Measurements from ENCODE around the gene GPR3.

The GPR3 gene

GRCh38 chr1:27349784-27350662 is 42.4 kb upstream of the GPR3 start:
- Histone ChIP-seq H3K4me3 (no peak overlapping the region), H3K27ac (no peak overlapping the region), H3K9me3 (ENCODE audit: low read depth, low read length) (no peaks in the 10 kb centered on the region), H3K36me3 (ENCODE audit: insufficient read depth, low read length) (no peaks in the 10 kb centered on the region), H3K9ac (ENCODE audit: insufficient read length) (no peak overlapping the region)
- no peak for DNase-seq (ENCODE audit: low read depth, low spot score)
- TF ChIP-seq FOXP2 (optimal IDR thresholded peaks at IDR 0.05; ENCODE audit: control extremely low read depth, extremely low read length, insufficient read depth) (no peak), POLR2AphosphoS5 (IDR thresholded peaks at IDR 0.05; ENCODE audit: borderline replicate concordance, low read depth, low read length) (no peak), EZH2 (IDR thresholded peaks at IDR 0.05) (no peak)

GRCh38 chr1:27350663-27351540 is 41.5 kb upstream of the GPR3 start:
- no peak for DNase-seq (ENCODE audit: low read depth, low spot score)
- H3K27ac ChIP-seq = no peak overlapping the region
- no peaks in the 10 kb centered on the region for H3K36me3 ChIP-seq (ENCODE audit: insufficient read depth, low read length)
- TF ChIP-seq POLR2AphosphoS5 (IDR thresholded peaks at IDR 0.05; ENCODE audit: borderline replicate concordance, low read depth, low read length) = no peak
- TF ChIP-seq EZH2 (IDR thresholded peaks at IDR 0.05) = no peak
- TF ChIP-seq FOXP2 (optimal IDR thresholded peaks at IDR 0.05; ENCODE audit: control extremely low read depth, extremely low read length, insufficient read depth) = no peak
- no peak overlapping the region for H3K9ac ChIP-seq (ENCODE audit: insufficient read length)
- no peaks in the 10 kb centered on the region for H3K9me3 ChIP-seq (ENCODE audit: low read depth, low read length)
- no peak overlapping the region for H3K4me3 ChIP-seq

GRCh38 chr1:27351541-27352107 is 40.8 kb upstream of the GPR3 start:
- Histone ChIP-seq H3K9me3 (ENCODE audit: low read depth, low read length) (no peaks in the 10 kb centered on the region), H3K4me3 (no peak overlapping the region), H3K36me3 (ENCODE audit: insufficient read depth, low read length) (no peaks in the 10 kb centered on the region), H3K9ac (ENCODE audit: insufficient read length) (no peak overlapping the region), H3K27ac (no peak overlapping the region)
- TF ChIP-seq FOXP2 (optimal IDR thresholded peaks at IDR 0.05; ENCODE audit: control extremely low read depth, extremely low read length, insufficient read depth) (no peak), EZH2 (IDR thresholded peaks at IDR 0.05) (no peak), POLR2AphosphoS5 (IDR thresholded peaks at IDR 0.05; ENCODE audit: borderline replicate concordance, low read depth, low read length) (no peak)
- no peak for DNase-seq (ENCODE audit: low read depth, low spot score)

- no peak overlapping the region for H3K27ac ChIP-seq
- no peak overlapping the region for H3K4me3 ChIP-seq
- no peak for DNase-seq (ENCODE audit: low read depth, low spot score)
- no peaks in the 10 kb centered on the region for H3K9me3 ChIP-seq (ENCODE audit: low read depth, low read length)
- no peak overlapping the region for H3K9ac ChIP-seq (ENCODE audit: insufficient read length)
- TF ChIP-seq EZH2 (IDR thresholded peaks at IDR 0.05) = no peak
- no peak for TF ChIP-seq POLR2AphosphoS5 (IDR thresholded peaks at IDR 0.05; ENCODE audit: borderline replicate concordance, low read depth, low read length)
- TF ChIP-seq FOXP2 (optimal IDR thresholded peaks at IDR 0.05; ENCODE audit: control extremely low read depth, extremely low read length, insufficient read depth) = no peak
- no peaks in the 10 kb centered on the region for H3K36me3 ChIP-seq (ENCODE audit: insufficient read depth, low read length)
Measured at GRCh38 chr1:27353166-27353565, 39.3 kb upstream of the GPR3 start.

- no peak overlapping the region for H3K9ac ChIP-seq (ENCODE audit: insufficient read length)
Measured at GRCh38 chr1:27353629-27354028, 38.8 kb upstream of the GPR3 start.

GRCh38 chr1:27355683-27356082 is 36.7 kb upstream of the GPR3 start:
- H3K9me3 ChIP-seq (ENCODE audit: low read depth, low read length) = no peaks in the 10 kb centered on the region
- TF ChIP-seq FOXP2 (optimal IDR thresholded peaks at IDR 0.05; ENCODE audit: control extremely low read depth, extremely low read length, insufficient read depth) = no peak
- TF ChIP-seq POLR2AphosphoS5 (IDR thresholded peaks at IDR 0.05; ENCODE audit: borderline replicate concordance, low read depth, low read length) = no peak
- TF ChIP-seq EZH2 (IDR thresholded peaks at IDR 0.05) = no peak
- H3K9ac ChIP-seq (ENCODE audit: insufficient read length) = no peak overlapping the region
- no peak overlapping the region for H3K27ac ChIP-seq
- H3K36me3 ChIP-seq (ENCODE audit: insufficient read depth, low read length) = no peaks in the 10 kb centered on the region
- no peak overlapping the region for H3K4me3 ChIP-seq
- DNase-seq (ENCODE audit: low read depth, low spot score) = no peak

More at GRCh38 chr1:27353629-27354028, 38.8 kb upstream of the GPR3 start:
- TF ChIP-seq POLR2AphosphoS5 (IDR thresholded peaks at IDR 0.05; ENCODE audit: borderline replicate concordance, low read depth, low read length) (no peak), EZH2 (IDR thresholded peaks at IDR 0.05) (no peak), FOXP2 (optimal IDR thresholded peaks at IDR 0.05; ENCODE audit: control extremely low read depth, extremely low read length, insufficient read depth) (no peak)
- H3K9me3 ChIP-seq (ENCODE audit: low read depth, low read length) = no peaks in the 10 kb centered on the region
- DNase-seq (ENCODE audit: low read depth, low spot score) = no peak
- no peak overlapping the region for H3K27ac ChIP-seq
- no peaks in the 10 kb centered on the region for H3K36me3 ChIP-seq (ENCODE audit: insufficient read depth, low read length)
- no peak overlapping the region for H3K4me3 ChIP-seq

- no peak for TF ChIP-seq FOXP2 (optimal IDR thresholded peaks at IDR 0.05; ENCODE audit: control extremely low read depth, extremely low read length, insufficient read depth)
- TF ChIP-seq EZH2 (IDR thresholded peaks at IDR 0.05) = no peak
- no peak for TF ChIP-seq POLR2AphosphoS5 (IDR thresholded peaks at IDR 0.05; ENCODE audit: borderline replicate concordance, low read depth, low read length)
- Histone ChIP-seq H3K4me3 (no peak overlapping the region), H3K9me3 (ENCODE audit: low read depth, low read length) (no peaks in the 10 kb centered on the region), H3K27ac (no peak overlapping the region), H3K9ac (ENCODE audit: insufficient read length) (no peak overlapping the region), H3K36me3 (ENCODE audit: insufficient read depth, low read length) (no peaks in the 10 kb centered on the region)
- DNase-seq (ENCODE audit: low read depth, low spot score) = no peak
Measured at GRCh38 chr1:27356277-27356618, 36.2 kb upstream of the GPR3 start.

Data from SK-N-MC (cell line).